ENCODE measurements around the gene TUBB2A.
"Not testable (repeated sequence)": the region's sequence is repeated elsewhere in the genome, so short reads cannot be mapped to it uniquely, and the experiment has no call there.

DNA sequence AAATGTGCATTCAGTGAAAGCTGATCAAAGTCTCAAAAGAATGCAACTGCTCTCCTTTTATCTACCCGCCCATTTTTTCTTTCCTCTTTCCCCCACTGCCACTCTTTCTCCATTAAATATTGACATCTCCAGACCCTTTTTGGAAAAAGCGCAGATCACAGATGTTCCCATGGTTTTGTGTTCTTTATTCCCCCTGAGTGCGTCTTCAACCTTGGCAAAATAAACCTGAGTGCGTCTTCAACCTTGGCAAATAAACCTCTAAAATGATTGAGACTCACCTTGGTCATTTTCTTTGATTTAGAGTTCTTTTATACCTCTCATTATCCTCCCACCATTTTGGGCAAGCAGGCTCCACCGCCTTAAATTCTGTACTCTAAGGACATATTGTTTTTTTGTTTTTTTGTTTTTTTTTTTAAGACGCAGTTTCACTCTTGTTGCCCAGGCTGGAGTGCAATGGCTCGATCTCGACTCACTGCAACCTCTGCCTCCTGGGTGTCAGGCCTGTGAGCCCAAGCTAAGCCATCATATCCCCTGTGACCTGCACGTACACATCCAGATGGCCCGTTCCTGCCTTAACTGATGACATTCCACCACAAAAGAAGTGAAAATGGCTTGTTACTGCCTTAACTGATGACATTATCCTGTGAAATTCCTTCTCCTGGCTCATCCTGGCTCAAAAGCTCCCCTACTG lies 9.3 kb upstream of the TUBB2A start:
- TF ChIP-seq, protein P1, sequence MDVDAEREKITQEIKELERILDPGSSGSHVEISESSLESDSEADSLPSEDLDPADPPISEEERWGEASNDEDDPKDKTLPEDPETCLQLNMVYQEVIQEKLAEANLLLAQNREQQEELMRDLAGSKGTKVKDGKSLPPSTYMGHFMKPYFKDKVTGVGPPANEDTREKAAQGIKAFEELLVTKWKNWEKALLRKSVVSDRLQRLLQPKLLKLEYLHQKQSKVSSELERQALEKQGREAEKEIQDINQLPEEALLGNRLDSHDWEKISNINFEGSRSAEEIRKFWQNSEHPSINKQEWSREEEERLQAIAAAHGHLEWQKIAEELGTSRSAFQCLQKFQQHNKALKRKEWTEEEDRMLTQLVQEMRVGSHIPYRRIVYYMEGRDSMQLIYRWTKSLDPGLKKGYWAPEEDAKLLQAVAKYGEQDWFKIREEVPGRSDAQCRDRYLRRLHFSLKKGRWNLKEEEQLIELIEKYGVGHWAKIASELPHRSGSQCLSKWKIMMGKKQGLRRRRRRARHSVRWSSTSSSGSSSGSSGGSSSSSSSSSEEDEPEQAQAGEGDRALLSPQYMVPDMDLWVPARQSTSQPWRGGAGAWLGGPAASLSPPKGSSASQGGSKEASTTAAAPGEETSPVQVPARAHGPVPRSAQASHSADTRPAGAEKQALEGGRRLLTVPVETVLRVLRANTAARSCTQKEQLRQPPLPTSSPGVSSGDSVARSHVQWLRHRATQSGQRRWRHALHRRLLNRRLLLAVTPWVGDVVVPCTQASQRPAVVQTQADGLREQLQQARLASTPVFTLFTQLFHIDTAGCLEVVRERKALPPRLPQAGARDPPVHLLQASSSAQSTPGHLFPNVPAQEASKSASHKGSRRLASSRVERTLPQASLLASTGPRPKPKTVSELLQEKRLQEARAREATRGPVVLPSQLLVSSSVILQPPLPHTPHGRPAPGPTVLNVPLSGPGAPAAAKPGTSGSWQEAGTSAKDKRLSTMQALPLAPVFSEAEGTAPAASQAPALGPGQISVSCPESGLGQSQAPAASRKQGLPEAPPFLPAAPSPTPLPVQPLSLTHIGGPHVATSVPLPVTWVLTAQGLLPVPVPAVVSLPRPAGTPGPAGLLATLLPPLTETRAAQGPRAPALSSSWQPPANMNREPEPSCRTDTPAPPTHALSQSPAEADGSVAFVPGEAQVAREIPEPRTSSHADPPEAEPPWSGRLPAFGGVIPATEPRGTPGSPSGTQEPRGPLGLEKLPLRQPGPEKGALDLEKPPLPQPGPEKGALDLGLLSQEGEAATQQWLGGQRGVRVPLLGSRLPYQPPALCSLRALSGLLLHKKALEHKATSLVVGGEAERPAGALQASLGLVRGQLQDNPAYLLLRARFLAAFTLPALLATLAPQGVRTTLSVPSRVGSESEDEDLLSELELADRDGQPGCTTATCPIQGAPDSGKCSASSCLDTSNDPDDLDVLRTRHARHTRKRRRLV (CRISPR knock-in tag; IDR thresholded peaks at IDR 0.05), result not testable (repeated sequence)
- TF ChIP-seq, protein P2, sequence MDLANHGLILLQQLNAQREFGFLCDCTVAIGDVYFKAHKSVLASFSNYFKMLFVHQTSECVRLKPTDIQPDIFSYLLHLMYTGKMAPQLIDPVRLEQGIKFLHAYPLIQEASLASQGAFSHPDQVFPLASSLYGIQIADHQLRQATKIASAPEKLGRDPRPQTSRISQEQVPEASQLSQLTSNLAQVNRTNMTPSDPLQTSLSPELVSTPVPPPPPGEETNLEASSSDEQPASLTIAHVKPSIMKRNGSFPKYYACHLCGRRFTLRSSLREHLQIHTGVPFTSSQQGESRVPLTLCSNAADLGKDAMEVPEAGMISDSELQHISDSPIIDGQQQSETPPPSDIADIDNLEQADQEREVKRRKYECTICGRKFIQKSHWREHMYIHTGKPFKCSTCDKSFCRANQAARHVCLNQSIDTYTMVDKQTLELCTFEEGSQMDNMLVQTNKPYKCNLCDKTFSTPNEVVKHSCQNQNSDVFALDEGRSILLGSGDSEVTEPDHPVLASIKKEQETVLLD (CRISPR knock-in tag; IDR thresholded peaks at IDR 0.05; ENCODE audit: low read depth), result not testable (repeated sequence)
- not testable (repeated sequence) for TF ChIP-seq CHD2 (IDR thresholded peaks at IDR 0.05; ENCODE audit: low read depth, low read length); EZH2 (conservative IDR thresholded peaks at IDR 0.05; ENCODE audit: low read depth, low read length); HBP1 (CRISPR knock-in tag; IDR thresholded peaks at IDR 0.05; ENCODE audit: low read depth); POLR2AphosphoS5 (IDR thresholded peaks at IDR 0.05; ENCODE audit: low read depth, low read length)

Data from HepG2 (cell line).